ENCODE results near the gene ALDH8A1.
"Not testable (repeated sequence)": the region's sequence is repeated elsewhere in the genome, so short reads cannot be mapped to it uniquely, and the experiment has no call there.

Gene ALDH8A1

DNA sequence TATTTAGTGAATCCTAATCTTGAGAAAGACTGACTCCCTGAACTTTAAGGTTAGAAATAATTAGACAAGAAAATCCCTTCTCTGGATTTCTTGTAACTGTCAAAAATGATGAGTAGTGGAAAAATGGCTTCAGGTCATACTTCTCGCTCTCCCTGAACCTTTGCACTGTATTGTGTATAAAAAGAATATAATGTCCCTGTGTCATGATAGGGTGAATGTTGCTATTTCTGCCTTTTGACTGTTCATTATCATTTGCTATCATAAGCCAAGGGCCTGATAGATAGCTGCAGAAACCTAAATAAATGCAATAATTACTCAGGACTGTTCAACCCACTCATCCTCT, 39.3 kb downstream of the ALDH8A1 start:
- Histone ChIP-seq H3K79me2 (ENCODE audit: insufficient read depth, low read length) (no peaks in the 10 kb centered on the region), H3K9ac (ENCODE audit: low read length) (no peak overlapping the region), H3K9me2 (ENCODE audit: low read depth, low read length) (no peaks in the 10 kb centered on the region), H3K4me1 (ENCODE audit: insufficient read depth, low read length, severe bottlenecking) (no peaks in the 10 kb centered on the region), H3K4me2 (ENCODE audit: low read length) (no peak overlapping the region), H3K27me3 (ENCODE audit: insufficient read depth, low read length) (no peaks in the 10 kb centered on the region), H2AFZ (ENCODE audit: low read length) (no peak overlapping the region), H3F3A (ENCODE audit: insufficient read depth, low read length) (no peaks in the 10 kb centered on the region), H3K27ac (ENCODE audit: low read depth, low read length, poor library complexity, severe bottlenecking) (no peak overlapping the region), H3K4me3 (ENCODE audit: low read depth, low read length, poor library complexity, severe bottlenecking) (no peak overlapping the region), H3K9me3 (ENCODE audit: low read length) (no peaks in the 10 kb centered on the region), H3K36me3 (ENCODE audit: insufficient read depth, low read length) (no peaks in the 10 kb centered on the region), H4K20me1 (ENCODE audit: insufficient read depth, low read length) (no peaks in the 10 kb centered on the region)
- TF ChIP-seq, protein P1, sequence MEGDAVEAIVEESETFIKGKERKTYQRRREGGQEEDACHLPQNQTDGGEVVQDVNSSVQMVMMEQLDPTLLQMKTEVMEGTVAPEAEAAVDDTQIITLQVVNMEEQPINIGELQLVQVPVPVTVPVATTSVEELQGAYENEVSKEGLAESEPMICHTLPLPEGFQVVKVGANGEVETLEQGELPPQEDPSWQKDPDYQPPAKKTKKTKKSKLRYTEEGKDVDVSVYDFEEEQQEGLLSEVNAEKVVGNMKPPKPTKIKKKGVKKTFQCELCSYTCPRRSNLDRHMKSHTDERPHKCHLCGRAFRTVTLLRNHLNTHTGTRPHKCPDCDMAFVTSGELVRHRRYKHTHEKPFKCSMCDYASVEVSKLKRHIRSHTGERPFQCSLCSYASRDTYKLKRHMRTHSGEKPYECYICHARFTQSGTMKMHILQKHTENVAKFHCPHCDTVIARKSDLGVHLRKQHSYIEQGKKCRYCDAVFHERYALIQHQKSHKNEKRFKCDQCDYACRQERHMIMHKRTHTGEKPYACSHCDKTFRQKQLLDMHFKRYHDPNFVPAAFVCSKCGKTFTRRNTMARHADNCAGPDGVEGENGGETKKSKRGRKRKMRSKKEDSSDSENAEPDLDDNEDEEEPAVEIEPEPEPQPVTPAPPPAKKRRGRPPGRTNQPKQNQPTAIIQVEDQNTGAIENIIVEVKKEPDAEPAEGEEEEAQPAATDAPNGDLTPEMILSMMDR (IDR thresholded peaks at IDR 0.05; ENCODE audit: low read length): no peak
- no peak for TF ChIP-seq EZH2 (IDR thresholded peaks at IDR 0.05; ENCODE audit: borderline replicate concordance, low read length)

DNA sequence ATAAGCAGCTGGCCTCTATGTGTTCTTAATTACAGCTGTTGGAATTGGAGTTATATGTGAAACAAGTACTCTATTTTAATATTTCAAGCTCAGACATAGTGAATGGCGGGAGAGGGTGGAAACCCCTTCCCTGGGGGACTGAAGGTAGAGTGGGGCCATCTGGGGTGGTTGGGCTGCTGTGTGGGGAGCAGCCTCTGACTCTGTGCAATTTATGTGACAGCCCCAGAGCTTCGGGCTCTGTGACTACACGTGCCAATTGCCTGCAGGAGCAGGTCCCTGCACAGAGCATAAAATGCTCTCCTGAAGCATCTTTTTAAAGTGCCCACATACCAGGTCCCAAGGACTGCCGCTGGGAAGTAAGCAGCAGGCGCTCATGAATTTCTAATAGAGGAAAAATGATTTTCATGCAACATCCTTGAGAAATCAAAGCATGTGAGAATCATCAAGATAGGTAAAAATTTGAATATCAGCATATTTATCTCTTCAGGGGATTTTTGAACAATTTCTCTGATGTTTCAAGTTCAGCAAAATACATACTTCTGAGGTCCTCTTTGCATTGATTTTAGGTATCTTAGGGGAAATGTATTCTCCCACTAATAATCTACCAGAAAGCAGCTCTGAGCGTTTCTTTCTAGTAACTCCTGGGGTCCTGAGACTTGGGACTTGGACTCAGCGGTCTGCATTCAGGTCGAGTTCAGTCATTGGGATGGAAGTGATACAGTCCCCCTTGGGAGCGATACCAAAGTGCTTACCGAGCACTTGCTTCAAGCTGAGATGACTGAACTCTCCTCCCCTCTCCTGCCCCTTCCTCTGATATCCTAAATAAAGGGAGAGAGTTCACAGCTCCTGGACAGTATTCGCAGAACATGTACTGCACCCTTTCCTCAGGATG, 40.0 kb downstream of the ALDH8A1 start:
- H3F3A ChIP-seq (ENCODE audit: insufficient read depth, low read length): no peaks in the 10 kb centered on the region
- H4K20me1 ChIP-seq (ENCODE audit: insufficient read depth, low read length): no peaks in the 10 kb centered on the region
- TF ChIP-seq EZH2 (IDR thresholded peaks at IDR 0.05; ENCODE audit: borderline replicate concordance, low read length): no peak
- TF ChIP-seq, protein P1 (IDR thresholded peaks at IDR 0.05; ENCODE audit: low read length): no peak
- no peaks in the 10 kb centered on the region for H3K9me3 ChIP-seq (ENCODE audit: low read length)
- H3K9me2 ChIP-seq (ENCODE audit: low read depth, low read length): no peaks in the 10 kb centered on the region
- H3K27me3 ChIP-seq (ENCODE audit: insufficient read depth, low read length): no peaks in the 10 kb centered on the region
- no peak overlapping the region for H3K4me3 ChIP-seq (ENCODE audit: low read depth, low read length, poor library complexity, severe bottlenecking)
- H2AFZ ChIP-seq (ENCODE audit: low read length): no peak overlapping the region
- H3K4me1 ChIP-seq (ENCODE audit: insufficient read depth, low read length, severe bottlenecking): no peaks in the 10 kb centered on the region
- H3K4me2 ChIP-seq (ENCODE audit: low read length): no peak overlapping the region
- no peaks in the 10 kb centered on the region for H3K79me2 ChIP-seq (ENCODE audit: insufficient read depth, low read length)
- no peak overlapping the region for H3K27ac ChIP-seq (ENCODE audit: low read depth, low read length, poor library complexity, severe bottlenecking)
- no peaks in the 10 kb centered on the region for H3K36me3 ChIP-seq (ENCODE audit: insufficient read depth, low read length)
- no peak overlapping the region for H3K9ac ChIP-seq (ENCODE audit: low read length)

DNA sequence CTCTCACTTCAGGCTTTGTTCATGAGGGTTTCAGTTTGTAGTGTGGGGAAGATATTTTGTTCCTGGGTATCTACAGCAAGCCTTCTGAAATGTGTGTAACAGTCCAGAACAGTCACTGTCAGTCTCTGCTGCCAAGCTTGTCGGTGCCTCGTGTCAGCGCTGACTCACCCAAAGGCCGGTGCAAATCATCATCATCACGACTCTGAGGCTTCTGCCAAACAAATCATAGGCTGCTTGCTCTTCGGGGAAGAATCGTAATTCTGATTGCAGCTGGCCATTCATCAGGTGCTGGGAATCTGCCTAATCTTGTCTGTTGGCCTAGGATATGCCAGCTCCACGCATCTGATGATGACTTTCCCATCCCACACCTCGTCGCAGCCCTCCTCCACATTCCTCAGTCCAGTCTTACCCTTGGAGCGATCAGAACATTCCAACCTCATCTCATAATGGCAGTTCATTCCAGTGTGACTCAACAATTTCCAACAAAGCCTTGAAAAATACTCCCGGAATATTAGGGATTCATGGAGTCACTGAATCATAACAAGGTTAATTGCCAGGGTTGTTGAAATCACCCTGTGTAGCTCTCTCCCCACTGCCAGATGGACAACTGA, 40.9 kb downstream of the ALDH8A1 start:
- Histone ChIP-seq H3K9me2 (ENCODE audit: low read depth, low read length) (no peaks in the 10 kb centered on the region), H3K4me3 (ENCODE audit: low read depth, low read length, poor library complexity, severe bottlenecking) (no peak overlapping the region), H3K27me3 (ENCODE audit: insufficient read depth, low read length) (no peaks in the 10 kb centered on the region), H3K4me2 (ENCODE audit: low read length) (no peak overlapping the region), H3K27ac (ENCODE audit: low read depth, low read length, poor library complexity, severe bottlenecking) (no peak overlapping the region), H3K4me1 (ENCODE audit: insufficient read depth, low read length, severe bottlenecking) (no peaks in the 10 kb centered on the region), H3K9ac (ENCODE audit: low read length) (no peak overlapping the region), H4K20me1 (ENCODE audit: insufficient read depth, low read length) (no peaks in the 10 kb centered on the region), H3K79me2 (ENCODE audit: insufficient read depth, low read length) (no peaks in the 10 kb centered on the region), H3K36me3 (ENCODE audit: insufficient read depth, low read length) (no peaks in the 10 kb centered on the region), H3K9me3 (ENCODE audit: low read length) (no peaks in the 10 kb centered on the region), H3F3A (ENCODE audit: insufficient read depth, low read length) (no peaks in the 10 kb centered on the region), H2AFZ (ENCODE audit: low read length) (no peak overlapping the region)
- TF ChIP-seq, protein P1 (IDR thresholded peaks at IDR 0.05; ENCODE audit: low read length): no peak
- no peak for TF ChIP-seq EZH2 (IDR thresholded peaks at IDR 0.05; ENCODE audit: borderline replicate concordance, low read length)

DNA sequence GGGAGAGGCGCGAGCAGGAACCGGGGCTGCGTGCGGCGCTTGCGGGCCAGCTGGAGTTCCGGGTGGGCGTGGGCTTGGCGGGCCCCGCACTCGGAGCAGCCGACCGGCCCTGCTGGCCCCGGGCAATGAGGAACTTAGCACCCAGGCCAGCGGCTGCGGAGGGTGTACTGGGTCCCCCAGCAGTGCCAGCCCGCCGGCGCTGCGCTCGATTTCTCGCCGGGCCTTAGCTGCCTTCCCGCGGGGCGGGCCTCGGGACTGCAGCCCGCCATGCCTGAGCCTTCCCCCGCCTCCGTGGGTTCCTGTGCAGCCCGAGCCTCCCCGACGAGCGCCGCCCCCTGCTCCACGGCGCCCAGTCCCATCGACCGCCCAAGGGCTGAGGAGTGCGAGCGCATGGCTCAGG, 45.2 kb downstream of the ALDH8A1 start:
- not testable (repeated sequence) for H3F3A ChIP-seq (ENCODE audit: insufficient read depth, low read length); H3K4me2 ChIP-seq (ENCODE audit: low read length); H3K9me2 ChIP-seq (ENCODE audit: low read depth, low read length); H3K79me2 ChIP-seq (ENCODE audit: insufficient read depth, low read length); H3K27ac ChIP-seq (ENCODE audit: low read depth, low read length, poor library complexity, severe bottlenecking); H3K27me3 ChIP-seq (ENCODE audit: insufficient read depth, low read length); H4K20me1 ChIP-seq (ENCODE audit: insufficient read depth, low read length); H3K9me3 ChIP-seq (ENCODE audit: low read length); H3K4me3 ChIP-seq (ENCODE audit: low read depth, low read length, poor library complexity, severe bottlenecking); H2AFZ ChIP-seq (ENCODE audit: low read length); H3K4me1 ChIP-seq (ENCODE audit: insufficient read depth, low read length, severe bottlenecking); H3K9ac ChIP-seq (ENCODE audit: low read length); H3K36me3 ChIP-seq (ENCODE audit: insufficient read depth, low read length)
